CD4-positive, alpha-beta T cell treated with Interleukin-12 subunit alpha and Interleukin-12 subunit beta, for 1 hour (primary cell): ENCODE results near the gene CAPN12.

Source experiments
- DNase-seq: peaks from one replicate; pipeline ENCODE4 v3.0.0-alpha.2; 2020

CAPN12 gene

DNA sequence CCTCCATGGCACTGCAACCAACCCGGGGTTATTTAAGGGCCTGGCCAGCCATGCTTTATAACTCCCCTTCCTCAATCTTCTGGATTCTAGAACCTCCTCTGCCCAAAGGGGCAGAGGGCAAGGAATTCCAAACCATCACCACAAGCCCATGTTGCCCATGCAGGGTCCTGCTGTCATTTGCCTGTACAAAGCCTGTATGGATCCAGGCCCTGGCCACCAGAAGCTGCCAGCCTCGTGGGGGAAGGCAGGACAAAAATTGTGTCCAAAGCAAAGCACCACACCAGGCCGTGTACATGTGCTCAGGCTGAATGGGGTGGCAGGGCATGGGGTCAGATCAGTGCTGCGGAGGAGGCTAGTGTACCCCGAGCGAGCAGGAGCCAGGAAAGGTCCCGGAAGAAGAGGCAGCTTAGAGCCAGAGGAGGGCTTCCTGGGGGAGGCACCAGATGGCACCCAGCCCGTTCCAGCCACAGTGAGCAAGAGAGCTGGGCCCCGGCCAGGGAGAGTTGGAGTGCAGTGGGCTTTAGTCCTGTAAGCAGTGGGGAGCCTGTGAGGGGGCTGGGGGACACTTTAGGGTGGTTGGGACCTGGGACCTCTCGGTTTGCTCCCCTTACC lies 35.8 kb downstream of the CAPN12 start:
- DNase-seq: no peak

DNA sequence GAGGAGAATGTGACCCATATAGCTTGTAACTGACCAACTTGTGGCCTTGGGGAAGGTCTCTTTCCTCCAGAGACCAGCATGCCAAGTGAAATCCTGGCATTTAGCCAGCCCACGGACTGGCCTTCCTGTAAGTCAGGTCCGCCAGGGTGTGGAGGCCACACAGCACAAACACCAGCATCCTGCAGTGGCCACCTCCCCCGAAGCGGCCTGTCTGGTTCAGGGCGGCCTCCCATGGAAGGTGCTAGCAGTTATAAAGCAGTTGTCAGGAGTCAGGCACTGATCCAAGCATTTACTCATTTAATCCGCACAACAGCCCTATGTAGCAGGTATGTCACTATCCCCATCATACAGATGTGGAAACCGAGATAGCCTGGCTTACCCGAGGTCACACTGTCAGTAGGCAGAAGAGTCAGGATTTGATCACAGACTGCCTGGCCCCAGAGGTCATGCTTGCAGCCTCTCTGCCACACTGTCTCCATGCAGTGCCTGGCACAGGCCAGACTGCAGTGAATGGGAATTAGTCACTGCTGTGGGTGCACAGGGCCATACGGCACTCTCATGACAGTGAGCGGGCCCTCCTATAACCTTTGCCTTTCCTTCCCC lies 36.7 kb downstream of the CAPN12 start:
- DNase-seq: no peak

DNA sequence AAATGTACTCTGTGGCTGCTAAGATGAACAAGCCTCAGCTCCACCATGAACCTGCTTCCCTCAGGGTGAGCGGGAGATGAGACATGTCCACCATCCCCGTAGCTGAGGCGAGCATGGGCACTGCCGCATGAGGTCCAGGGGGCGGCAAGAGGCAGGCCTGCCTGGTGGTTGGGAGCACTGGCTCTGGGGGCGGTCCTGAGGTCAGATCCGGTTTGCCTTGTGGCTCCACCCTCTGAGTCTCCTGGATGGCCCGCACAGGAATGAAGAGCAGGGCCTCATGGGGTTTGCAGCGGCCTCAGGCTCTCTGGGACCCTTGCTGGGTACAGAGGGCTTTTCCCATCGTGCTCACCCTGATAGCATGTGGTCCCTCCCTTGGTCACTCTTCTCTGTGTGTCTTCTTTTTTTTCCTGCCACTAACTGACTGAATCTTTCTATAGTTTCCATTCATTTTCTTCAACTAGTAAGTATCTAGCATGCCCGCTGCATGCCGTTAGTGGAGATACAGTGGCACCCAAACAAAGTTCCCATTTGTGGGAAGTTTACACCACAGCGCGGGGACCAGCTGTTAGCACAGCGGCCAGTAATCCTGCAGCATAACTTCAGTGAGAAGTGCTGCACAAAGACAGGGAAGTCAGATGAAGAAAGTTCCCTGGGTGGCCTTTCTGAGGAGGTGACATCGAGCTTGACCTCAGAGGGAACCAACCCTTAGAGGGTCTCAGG lies 37.3 kb downstream of the CAPN12 start:
- no peak for DNase-seq

GRCh38 chr19:38705197-38706019 lies 38.9 kb downstream of the CAPN12 start:
- DNase-seq: no peak

GRCh38 chr19:38704488-38705026 lies 39.7 kb downstream of the CAPN12 start:
- no peak for DNase-seq

DNA sequence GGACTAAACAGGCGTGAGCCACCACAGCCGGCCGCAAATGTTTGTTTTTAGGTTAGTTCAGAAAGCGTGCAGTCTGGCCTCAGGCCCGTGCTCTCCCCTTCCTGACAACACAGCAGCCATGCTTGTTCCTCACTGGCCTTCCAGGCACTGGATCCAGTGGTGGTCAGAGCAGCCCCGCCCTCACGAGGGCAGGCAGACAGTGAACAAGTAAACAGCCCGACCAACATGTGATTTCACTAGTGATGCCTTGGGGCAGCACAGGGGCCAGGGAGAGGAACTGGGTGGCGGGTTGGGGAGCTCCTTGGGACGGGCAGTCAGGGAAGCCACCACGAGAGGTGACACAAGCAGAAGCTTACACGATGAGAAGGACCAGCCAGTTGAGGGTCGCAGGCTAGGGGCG lies 40.8 kb downstream of the CAPN12 start:
- DNase-seq: no peak

DNA sequence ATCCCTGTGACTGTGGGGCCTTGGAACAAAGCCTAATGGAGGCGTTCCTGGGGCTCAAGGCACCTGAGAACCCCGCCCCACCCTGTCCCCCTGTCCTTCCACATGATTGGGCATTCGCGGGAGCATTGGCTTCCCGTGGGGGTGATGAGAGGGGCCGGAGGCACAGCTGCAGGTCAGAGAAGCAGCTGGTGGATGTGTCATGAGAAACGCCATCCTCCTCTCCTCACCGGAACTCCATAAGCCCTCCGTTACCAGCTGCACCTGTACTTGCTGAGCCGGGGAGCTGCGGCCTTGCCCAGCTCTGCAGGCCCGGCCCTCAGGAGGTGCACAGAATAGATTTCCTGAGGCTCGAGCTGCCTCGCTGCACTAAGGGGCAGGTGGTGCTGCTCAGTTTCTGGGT lies 42.0 kb downstream of the CAPN12 start:
- DNase-seq: no peak

- DNase-seq: no peak
These were observed 42.7 kb downstream of the CAPN12 start for GRCh38 chr19:38701455-38702063.

GRCh38 chr19:38700902-38701454 lies 43.3 kb downstream of the CAPN12 start:
- DNase-seq: no peak

- DNase-seq: no peak
These were observed 43.8 kb downstream of the CAPN12 start for GRCh38 chr19:38700350-38700901.

DNA sequence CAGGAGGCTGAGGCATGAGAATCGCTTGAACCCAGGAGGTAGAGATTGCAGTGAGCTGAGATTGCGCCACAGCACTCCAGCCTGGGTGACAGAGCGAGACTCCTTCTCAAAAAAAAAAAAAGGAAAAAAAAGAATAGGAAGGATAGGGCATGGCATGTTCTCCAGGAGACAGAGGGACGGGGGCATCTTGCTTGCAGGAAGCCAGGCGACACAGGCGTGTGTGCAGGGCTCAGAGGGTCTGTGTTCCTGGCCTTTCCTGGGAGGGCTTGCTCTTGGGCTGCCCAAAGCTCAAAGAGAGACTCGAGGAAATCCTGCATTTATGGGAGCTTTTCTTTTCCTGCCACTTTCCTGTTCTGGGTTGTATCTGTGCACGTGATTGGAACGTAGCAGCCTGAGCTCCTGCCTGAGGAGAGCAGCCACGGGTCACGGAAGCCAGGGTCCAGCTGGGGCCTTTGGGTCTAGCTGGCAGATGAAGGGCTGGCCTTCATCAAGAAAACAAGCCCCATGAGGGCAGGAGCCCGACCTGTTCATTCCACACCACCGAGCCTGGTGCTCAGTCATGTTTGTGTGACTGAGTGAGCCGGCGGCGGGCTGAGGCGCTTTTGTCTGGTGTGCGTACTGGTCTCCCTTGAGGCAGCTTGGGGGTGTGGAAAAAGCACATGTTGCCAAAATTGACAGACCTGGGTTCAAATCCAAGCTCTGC lies 44.5 kb downstream of the CAPN12 start:
- DNase-seq: no peak

DNA sequence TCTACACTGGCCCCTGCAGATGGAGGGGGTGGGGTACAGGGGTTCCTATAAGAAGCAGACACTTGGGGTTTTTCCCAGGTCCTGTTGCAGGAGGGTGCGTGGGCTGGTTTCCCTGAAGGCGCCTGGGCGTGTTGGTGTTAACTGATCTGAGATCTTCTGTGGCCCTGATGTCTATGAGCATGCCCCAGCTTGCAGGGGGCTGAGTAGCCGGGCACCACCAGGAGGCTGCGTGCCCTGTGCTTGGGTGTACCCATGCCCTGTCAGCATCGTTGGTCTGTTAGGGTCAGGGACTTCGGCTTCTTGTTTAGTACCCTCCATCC lies 45.3 kb downstream of the CAPN12 start:
- DNase-seq: no peak

- no peak for DNase-seq
These were observed 45.8 kb downstream of the CAPN12 start for GRCh38 chr19:38698225-38699026.

- no peak for DNase-seq
These were observed 46.6 kb downstream of the CAPN12 start for GRCh38 chr19:38697641-38698071.

GRCh38 chr19:38697197-38697596 lies 47.1 kb downstream of the CAPN12 start:
- DNase-seq: no peak

DNA sequence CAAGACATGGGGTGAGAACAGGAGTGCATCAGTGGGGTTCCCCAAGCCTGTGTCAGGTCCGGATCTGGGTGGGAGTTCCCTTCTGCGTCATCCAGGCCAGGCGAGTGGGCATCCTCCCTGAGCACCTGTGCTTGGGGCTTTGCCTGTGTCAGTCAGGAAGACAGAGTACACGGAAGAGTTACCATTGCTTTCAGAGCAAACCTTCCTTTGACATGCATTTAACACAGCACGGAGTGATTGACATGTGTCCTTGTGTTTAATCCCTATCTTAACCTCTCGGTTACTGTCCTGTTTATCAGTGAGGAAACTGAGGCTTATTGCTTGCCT lies 47.6 kb downstream of the CAPN12 start:
- no peak for DNase-seq

DNA sequence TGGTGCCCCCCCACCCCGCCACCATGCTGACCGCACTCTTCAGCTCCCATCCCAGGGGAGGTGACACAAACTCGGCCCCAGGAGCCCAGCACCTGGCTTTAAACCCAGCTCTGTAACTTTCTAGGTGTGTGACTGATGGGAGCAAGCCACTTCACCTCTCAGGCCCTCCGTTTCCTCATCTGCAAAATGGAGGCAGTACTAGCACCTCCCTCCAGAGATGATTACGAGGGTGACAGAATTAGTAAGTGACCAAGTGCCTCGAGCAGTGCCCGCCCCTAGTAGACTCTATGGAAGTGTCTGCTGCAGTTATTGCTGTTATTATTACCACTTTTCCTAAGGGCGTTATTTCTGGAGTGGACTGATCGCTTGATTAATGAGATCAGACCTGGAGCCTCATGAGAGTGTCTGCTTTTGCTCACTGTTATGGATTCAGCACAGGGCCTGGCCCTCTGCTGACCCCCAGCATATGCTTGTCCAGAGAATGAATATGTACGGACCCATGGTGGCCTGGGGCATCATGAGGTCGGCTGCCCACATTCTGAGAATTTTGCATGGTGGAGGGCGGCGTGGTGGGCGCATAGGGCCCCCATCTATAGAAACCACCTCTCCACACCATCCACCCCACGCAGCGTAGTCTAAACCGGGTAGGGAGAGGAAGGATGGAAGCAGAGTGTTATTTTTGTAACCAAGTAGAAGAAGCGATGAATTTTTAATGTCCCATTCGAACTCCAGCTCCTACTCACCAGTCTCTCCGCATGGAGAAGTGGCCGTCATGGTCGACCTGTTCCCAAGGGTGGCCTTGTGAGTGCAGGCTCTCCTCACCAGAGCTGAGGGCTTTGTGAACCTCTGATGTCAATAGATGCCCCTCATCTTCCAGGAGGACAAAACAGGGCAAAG lies 48.2 kb downstream of the CAPN12 start:
- DNase-seq: no peak

- DNase-seq: no peak
These were observed 49.0 kb downstream of the CAPN12 start for GRCh38 chr19:38695317-38695683.

DNA sequence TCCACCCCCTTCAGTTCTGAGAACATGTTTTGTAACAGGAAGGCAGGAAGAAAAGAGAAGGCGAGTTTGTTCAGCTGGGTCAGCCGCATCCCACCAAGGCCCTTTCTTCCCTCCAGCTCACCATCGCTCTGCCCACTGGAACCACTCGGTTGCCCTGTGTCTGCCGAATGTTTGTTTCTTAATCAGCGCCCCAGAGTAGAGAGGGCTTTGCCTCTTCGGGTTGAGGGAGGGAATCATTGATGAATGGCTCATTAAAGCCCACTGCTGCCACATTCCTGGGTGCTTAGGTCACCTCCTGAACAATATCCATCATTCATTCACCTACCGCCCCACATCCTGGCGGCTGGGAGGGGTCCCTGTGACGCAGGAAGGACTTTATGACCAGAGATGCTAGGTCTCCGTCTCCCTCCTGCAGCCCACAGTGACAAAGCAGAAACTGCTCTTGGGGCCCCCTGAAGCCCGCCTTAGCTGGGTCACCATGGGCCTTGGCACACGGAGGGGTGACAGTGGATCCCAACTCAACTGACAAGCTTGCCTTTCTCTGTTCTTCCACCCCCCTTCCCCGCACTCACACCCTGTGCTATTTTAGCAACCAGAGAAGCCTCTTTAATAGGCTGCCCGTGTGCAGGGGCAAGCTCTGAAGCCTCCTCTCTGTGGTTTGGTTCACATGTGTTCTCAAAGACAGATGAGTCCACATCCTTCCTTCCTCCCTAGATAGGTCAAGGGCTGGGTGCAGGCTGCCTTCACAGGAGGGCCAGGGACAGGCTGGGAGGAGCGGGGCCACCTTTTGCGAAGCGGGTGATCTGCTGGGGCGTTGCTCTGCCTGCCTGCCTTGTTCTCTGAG lies 50.7 kb downstream of the CAPN12 start:
- DNase-seq: peak; percentile 68
